SU-DHL-6 (cell line): ENCODE results near the gene EVL.
"Not testable (repeated sequence)": the region's sequence is repeated elsewhere in the genome, so short reads cannot be mapped to it uniquely, and the experiment has no call there.

Experiments
- EZH2phosphoT487 ChIP-seq: fragments of 200-600 bp; sonication (generic), shearing (Covaris generic); conservative IDR thresholded peaks from 2 replicates; pipeline ENCODE4 v1.6.1; 2018; ENCODE audit warnings: mild to moderate bottlenecking, antibody characterized with exemption, low read length, moderate library complexity, mixed read lengths
- TF ChIP-seq, protein P1 (sequence below): fragments of 200-600 bp; sonication (generic); IDR thresholded peaks from one replicate; pipeline ENCODE4 v1.5.1; 2017; ENCODE audit warnings: antibody characterized with exemption, mild to moderate bottlenecking, low read length, moderate library complexity; ENCODE audit not compliant: insufficient read depth, poor library complexity, severe bottlenecking

DNA sequence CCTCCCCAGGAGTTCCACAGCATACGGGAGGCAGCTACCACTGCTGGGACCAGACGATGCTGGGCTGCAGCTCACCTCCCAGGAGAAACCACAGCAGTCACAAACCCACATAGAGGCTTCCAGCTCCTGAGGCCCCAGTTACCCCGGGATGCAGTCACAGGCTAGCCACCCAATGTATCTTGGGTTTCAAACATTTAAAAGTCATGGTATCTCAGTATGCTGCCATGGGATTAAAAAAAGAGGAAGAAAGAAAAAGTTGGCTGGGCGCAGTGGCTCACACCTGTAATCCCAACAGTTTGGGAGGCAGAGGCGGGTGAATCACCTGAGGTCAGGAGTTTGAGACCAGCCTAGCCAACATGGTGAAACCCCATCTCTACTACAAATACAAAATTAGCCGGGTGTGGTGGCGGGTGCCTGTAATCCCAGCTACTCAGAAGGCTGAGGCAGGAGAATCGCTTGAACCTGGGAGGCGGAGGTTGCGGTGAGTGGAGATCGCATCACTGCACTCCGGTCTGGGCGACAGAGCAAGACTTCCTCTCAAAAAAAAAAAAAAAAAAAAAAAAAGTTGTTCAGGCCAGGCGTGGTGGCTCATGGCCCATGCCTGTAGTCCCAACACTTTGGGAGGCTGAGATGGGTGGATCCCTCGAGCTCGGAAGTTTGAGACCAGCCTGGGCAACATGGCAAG is 92.5 kb downstream of the EVL start:
- TF ChIP-seq, protein P1, sequence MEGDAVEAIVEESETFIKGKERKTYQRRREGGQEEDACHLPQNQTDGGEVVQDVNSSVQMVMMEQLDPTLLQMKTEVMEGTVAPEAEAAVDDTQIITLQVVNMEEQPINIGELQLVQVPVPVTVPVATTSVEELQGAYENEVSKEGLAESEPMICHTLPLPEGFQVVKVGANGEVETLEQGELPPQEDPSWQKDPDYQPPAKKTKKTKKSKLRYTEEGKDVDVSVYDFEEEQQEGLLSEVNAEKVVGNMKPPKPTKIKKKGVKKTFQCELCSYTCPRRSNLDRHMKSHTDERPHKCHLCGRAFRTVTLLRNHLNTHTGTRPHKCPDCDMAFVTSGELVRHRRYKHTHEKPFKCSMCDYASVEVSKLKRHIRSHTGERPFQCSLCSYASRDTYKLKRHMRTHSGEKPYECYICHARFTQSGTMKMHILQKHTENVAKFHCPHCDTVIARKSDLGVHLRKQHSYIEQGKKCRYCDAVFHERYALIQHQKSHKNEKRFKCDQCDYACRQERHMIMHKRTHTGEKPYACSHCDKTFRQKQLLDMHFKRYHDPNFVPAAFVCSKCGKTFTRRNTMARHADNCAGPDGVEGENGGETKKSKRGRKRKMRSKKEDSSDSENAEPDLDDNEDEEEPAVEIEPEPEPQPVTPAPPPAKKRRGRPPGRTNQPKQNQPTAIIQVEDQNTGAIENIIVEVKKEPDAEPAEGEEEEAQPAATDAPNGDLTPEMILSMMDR = not testable (repeated sequence)
- TF ChIP-seq EZH2phosphoT487 = not testable (repeated sequence)
